Kidney epithelial cell (primary cell): ENCODE results near the gene B3GALT5. TPM values are rescaled to one million over a fixed set of nuclear protein-coding genes. Genes with fewer than 3 reads are reported as not detected.

Experiments used
- DNase-seq: peaks from one replicate; pipeline ENCODE4 v3.0.0-alpha.2; 2010; ENCODE audit warnings: low read depth
- H3K27me3 ChIP-seq: 2 replicates; pipeline ENCODE4 v1.6.0; 2011; ENCODE audit warnings: low read length; ENCODE audit not compliant: control insufficient read depth, insufficient read depth
- H3K36me3 ChIP-seq: 2 replicates; pipeline ENCODE4 v1.5.1; 2011; ENCODE audit warnings: low read length; ENCODE audit not compliant: control insufficient read depth, insufficient read depth
- H3K4me3 ChIP-seq: 2 replicates; pipeline ENCODE4 v1.5.1; 2011; ENCODE audit warnings: low read depth, mild to moderate bottlenecking, control low read depth, low read length
- CTCF ChIP-seq: IDR thresholded peaks from 2 replicates; pipeline ENCODE4 v1.5.1; 2011; ENCODE audit warnings: mild to moderate bottlenecking, moderate library complexity, low read length, control low read depth, inconsistent platforms; ENCODE audit not compliant: insufficient read depth, poor library complexity, severe bottlenecking
- total RNA-seq: library from RNA; depleted of rRNA; stranded (reverse); fragments of >200 nt; gene quantifications from 2 replicates; pipeline ENCODE4 v1.2.3, GENCODE V29; 2015

B3GALT5 gene
- total RNA-seq, 1 donor from 2014 or later = 4.3 TPM

GRCh38 chr21:39661121-39661520 is 48.4 kb downstream of the B3GALT5 start:
- Histone ChIP-seq H3K36me3 (no peaks in the 10 kb centered on the region), H3K4me3 (no peak overlapping the region), H3K27me3 (no peaks in the 10 kb centered on the region)
- DNase-seq = no peak
- TF ChIP-seq CTCF = no peak

GRCh38 chr21:39661740-39662139 is 49.0 kb downstream of the B3GALT5 start:
- DNase-seq = no peak
- H3K36me3 ChIP-seq = no peaks in the 10 kb centered on the region
- H3K27me3 ChIP-seq = no peaks in the 10 kb centered on the region
- H3K4me3 ChIP-seq = no peak overlapping the region
- TF ChIP-seq CTCF = no peak

- no peaks in the 10 kb centered on the region for H3K27me3 ChIP-seq
- H3K4me3 ChIP-seq = no peak overlapping the region
- DNase-seq = no peak
- H3K36me3 ChIP-seq = no peaks in the 10 kb centered on the region
- no peak for TF ChIP-seq CTCF
Measured at GRCh38 chr21:39662411-39662953, 49.7 kb downstream of the B3GALT5 start.

GRCh38 chr21:39663066-39663465 is 50.3 kb downstream of the B3GALT5 start:
- DNase-seq = no peak

GRCh38 chr21:39663742-39664492 is 51.2 kb downstream of the B3GALT5 start:
- Histone ChIP-seq H3K36me3 (no peaks in the 10 kb centered on the region), H3K27me3 (no peaks in the 10 kb centered on the region), H3K4me3 (no peak overlapping the region)
- DNase-seq = no peak
- TF ChIP-seq CTCF = no peak

More at GRCh38 chr21:39663066-39663465, 50.3 kb downstream of the B3GALT5 start:
- Histone ChIP-seq H3K27me3 (no peaks in the 10 kb centered on the region), H3K4me3 (no peak overlapping the region), H3K36me3 (no peaks in the 10 kb centered on the region)
- TF ChIP-seq CTCF = no peak
